Neural crest cell (in vitro differentiated cells): Measurements from ENCODE around the gene UGT1A10. TPM values are rescaled to one million over a fixed set of nuclear protein-coding genes. Genes with fewer than 3 reads are reported as not detected.

ENCODE experiments used
- DNase-seq: peaks from one replicate; pipeline ENCODE4 v3.0.0; 2021; ENCODE audit warnings: low read depth, mixed read lengths, low spot score
- H3K27ac Mint-ChIP-seq: one replicate; pipeline ENCODE4 v1.8.0; 2021; ENCODE audit warnings: mild to moderate bottlenecking, mixed read lengths; ENCODE audit not compliant: unreplicated experiment
- H3K27me3 Mint-ChIP-seq: 2 replicates; pipeline ENCODE4 v1.8.0; 2021; ENCODE audit warnings: low read depth, mild to moderate bottlenecking, mixed read lengths
- H3K36me3 Mint-ChIP-seq: 2 replicates; pipeline ENCODE4 v1.8.0; 2021; ENCODE audit warnings: low read depth, mild to moderate bottlenecking, mixed read lengths
- H3K4me1 Mint-ChIP-seq: 2 replicates; pipeline ENCODE4 v1.8.0; 2021; ENCODE audit warnings: mixed read lengths
- H3K4me3 Mint-ChIP-seq: one replicate; pipeline ENCODE4 v1.8.0; 2021; ENCODE audit warnings: mild to moderate bottlenecking, mixed read lengths
- H3K9me3 Mint-ChIP-seq: 2 replicates; pipeline ENCODE4 v1.8.0; 2021; ENCODE audit warnings: mixed read lengths
- total RNA-seq: library from RNA; stranded (reverse); gene quantifications from 2 replicates; pipeline ENCODE4 v1.2.1, GENCODE V29; 2021
- TF ChIP-seq, protein P1 (sequence below): fragments of 200-600 bp; sonication (generic); conservative IDR thresholded peaks from 2 replicates; pipeline ENCODE4 v1.5.0; 2021; ENCODE audit warnings: antibody characterized with exemption, mild to moderate bottlenecking

UGT1A10 gene
- total RNA-seq, 1 donor from 2014 or later = not detected

DNA sequence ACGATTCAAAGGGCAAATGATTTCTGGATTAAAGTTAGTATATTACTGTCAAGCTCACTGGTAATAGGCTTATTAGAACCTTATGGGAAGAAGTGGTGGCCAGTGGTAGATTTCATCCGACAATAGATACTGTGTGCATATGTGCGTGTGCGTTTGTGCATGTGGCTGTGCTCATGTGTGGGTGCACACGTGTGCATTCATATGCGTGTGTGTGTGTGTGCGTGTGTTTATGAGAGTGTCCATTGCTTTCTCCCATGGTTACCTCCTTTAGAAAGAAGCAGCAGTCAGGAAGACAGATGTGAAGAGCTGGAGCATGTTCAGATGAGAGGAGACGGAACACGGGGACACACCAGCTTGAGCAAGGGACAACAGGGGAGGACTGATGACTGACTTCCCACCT lies 133.0 kb downstream of the UGT1A10 start:
- H3K27me3 Mint-ChIP-seq = no peaks in the 10 kb centered on the region
- H3K36me3 Mint-ChIP-seq = peaks cover 2% of the 10 kb centered on the region
- no peak overlapping the region for H3K4me3 Mint-ChIP-seq
- no peak for DNase-seq
- H3K9me3 Mint-ChIP-seq = peaks cover 5% of the 10 kb centered on the region
- TF ChIP-seq, protein P1, sequence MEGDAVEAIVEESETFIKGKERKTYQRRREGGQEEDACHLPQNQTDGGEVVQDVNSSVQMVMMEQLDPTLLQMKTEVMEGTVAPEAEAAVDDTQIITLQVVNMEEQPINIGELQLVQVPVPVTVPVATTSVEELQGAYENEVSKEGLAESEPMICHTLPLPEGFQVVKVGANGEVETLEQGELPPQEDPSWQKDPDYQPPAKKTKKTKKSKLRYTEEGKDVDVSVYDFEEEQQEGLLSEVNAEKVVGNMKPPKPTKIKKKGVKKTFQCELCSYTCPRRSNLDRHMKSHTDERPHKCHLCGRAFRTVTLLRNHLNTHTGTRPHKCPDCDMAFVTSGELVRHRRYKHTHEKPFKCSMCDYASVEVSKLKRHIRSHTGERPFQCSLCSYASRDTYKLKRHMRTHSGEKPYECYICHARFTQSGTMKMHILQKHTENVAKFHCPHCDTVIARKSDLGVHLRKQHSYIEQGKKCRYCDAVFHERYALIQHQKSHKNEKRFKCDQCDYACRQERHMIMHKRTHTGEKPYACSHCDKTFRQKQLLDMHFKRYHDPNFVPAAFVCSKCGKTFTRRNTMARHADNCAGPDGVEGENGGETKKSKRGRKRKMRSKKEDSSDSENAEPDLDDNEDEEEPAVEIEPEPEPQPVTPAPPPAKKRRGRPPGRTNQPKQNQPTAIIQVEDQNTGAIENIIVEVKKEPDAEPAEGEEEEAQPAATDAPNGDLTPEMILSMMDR = no peak
- peaks cover 16% of the 10 kb centered on the region for H3K4me1 Mint-ChIP-seq
- H3K27ac Mint-ChIP-seq = peak overlapping the region; percentile 70

DNA sequence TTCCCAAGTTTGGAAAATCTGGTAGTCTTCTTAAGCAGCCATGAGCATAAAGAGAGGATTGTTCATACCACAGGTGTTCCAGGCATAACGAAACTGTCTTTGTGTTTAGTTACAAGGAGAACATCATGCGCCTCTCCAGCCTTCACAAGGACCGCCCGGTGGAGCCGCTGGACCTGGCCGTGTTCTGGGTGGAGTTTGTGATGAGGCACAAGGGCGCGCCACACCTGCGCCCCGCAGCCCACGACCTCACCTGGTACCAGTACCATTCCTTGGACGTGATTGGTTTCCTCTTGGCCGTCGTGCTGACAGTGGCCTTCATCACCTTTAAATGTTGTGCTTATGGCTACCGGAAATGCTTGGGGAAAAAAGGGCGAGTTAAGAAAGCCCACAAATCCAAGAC lies 135.9 kb downstream of the UGT1A10 start:
- Mint-ChIP-seq H3K27ac (no peak overlapping the region), H3K27me3 (no peaks in the 10 kb centered on the region), H3K9me3 (peaks cover 11% of the 10 kb centered on the region), H3K36me3 (peaks cover 2% of the 10 kb centered on the region), H3K4me1 (peaks cover 16% of the 10 kb centered on the region), H3K4me3 (no peak overlapping the region)
- TF ChIP-seq, protein P1 = no peak
- DNase-seq = no peak

DNA sequence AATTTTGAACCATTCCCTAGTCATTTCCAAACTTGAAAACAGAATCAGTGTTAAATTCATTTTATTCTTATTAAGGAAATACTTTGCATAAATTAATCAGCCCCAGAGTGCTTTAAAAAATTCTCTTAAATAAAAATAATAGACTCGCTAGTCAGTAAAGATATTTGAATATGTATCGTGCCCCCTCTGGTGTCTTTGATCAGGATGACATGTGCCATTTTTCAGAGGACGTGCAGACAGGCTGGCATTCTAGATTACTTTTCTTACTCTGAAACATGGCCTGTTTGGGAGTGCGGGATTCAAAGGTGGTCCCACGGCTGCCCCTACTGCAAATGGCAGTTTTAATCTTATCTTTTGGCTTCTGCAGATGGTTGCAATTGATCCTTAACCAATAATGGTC lies 136.3 kb downstream of the UGT1A10 start:
- peaks cover 12% of the 10 kb centered on the region for H3K4me1 Mint-ChIP-seq
- H3K36me3 Mint-ChIP-seq = peaks cover 2% of the 10 kb centered on the region
- no peak overlapping the region for H3K4me3 Mint-ChIP-seq
- peaks cover 11% of the 10 kb centered on the region for H3K9me3 Mint-ChIP-seq
- TF ChIP-seq, protein P1 = no peak
- no peaks in the 10 kb centered on the region for H3K27me3 Mint-ChIP-seq
- no peak overlapping the region for H3K27ac Mint-ChIP-seq
- no peak for DNase-seq

DNA sequence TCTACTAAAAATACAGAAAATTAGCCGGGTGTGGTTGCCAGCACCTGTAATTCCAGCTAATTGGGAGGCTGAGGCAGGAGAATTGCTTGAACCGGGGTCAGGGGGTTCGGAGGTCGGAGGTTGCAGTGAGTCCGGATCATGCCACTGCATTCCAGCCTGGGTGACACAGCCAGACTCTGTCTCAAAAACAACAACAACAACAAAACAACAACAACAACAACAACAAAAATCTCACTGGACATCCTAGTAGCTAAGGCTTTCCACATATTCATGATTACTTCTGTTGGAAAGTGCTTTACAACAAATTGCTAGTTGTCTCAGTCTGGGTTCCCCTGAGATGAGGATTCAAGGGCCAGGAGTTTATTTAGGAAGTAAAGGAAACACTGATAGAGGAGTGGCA lies 137.6 kb downstream of the UGT1A10 start:
- H3K36me3 Mint-ChIP-seq = peaks cover 2% of the 10 kb centered on the region
- TF ChIP-seq, protein P1 = no peak
- no peak overlapping the region for H3K27ac Mint-ChIP-seq
- H3K27me3 Mint-ChIP-seq = no peaks in the 10 kb centered on the region
- no peak for DNase-seq
- H3K4me1 Mint-ChIP-seq = peaks cover 5% of the 10 kb centered on the region
- no peak overlapping the region for H3K4me3 Mint-ChIP-seq
- peaks cover 9% of the 10 kb centered on the region for H3K9me3 Mint-ChIP-seq

DNA sequence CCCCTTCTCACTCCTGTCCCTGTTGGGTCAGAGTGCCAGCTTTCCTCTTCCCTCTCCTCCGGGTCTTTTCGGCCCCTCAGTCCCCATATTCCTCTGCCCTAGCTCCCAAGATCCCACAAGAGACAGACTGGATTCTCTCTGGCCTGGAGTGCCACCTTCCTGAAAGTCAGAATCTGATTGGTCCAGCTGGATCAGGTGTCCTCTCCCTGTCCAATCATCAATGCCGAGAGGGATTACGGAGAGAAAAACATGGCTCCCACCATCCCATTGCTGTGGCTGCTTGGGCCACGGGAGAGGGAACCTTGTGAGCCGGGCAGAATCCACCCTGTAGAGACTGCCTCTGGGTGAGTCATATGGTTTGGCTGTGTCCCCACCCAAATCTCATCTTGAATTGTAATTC lies 139.2 kb downstream of the UGT1A10 start:
- TF ChIP-seq, protein P1 = no peak
- H3K36me3 Mint-ChIP-seq = no peaks in the 10 kb centered on the region
- H3K27me3 Mint-ChIP-seq = no peaks in the 10 kb centered on the region
- no peak for DNase-seq
- peaks cover 9% of the 10 kb centered on the region for H3K9me3 Mint-ChIP-seq
- H3K27ac Mint-ChIP-seq = no peak overlapping the region
- no peak overlapping the region for H3K4me3 Mint-ChIP-seq
- peaks cover 5% of the 10 kb centered on the region for H3K4me1 Mint-ChIP-seq

DNA sequence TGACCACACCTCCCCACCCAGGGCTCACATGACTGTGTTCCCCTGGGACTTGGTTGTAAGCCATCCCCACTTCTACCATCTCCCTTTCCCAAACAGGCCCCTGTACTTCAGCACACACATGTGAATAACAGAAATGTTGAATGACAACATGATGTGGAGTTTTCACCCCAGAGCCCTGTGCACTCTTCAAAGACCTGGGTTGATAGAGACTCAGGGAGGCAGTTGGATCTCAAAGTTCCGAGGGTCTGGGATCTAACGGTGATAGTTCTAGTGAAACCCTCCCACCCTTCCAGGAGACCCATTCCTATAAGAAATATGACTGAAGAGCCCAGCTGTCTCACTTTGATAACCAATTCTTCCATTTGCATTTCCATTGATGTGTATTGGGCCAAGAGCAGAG lies 141.8 kb downstream of the UGT1A10 start, which contains the start of gene MROH2A:
MROH2A (plus strand) TSS at position 301 of the 400 bp plus-strand sequence. CDS start 1,029 bp downstream, outside the sequence.
- H3K4me1 Mint-ChIP-seq = peaks cover under 1% of the 10 kb centered on the region
- TF ChIP-seq, protein P1 = no peak
- no peaks in the 10 kb centered on the region for H3K36me3 Mint-ChIP-seq
- H3K4me3 Mint-ChIP-seq = no peak within 1 kb of the TSS
- peaks cover 9% of the 10 kb centered on the region for H3K9me3 Mint-ChIP-seq
- no peak within 1 kb of the TSS for H3K27ac Mint-ChIP-seq
- no peak for DNase-seq
- H3K27me3 Mint-ChIP-seq = peaks cover 3% of the 10 kb centered on the region
